Epidermal melanocyte (primary cell): ENCODE measurements around the gene TACC3.

Experiments used
- DNase-seq: peaks from one replicate; pipeline ENCODE4 v3.0.0; 2011; ENCODE audit warnings: low spot score; ENCODE audit not compliant: insufficient read length

TACC3 gene

GRCh38 chr4:1703867-1704266 lies 17.5 kb upstream of the TACC3 start:
- no peak for DNase-seq

- DNase-seq, result no peak
Observed at GRCh38 chr4:1705732-1706131, 15.6 kb upstream of the TACC3 start.

- DNase-seq, result no peak
Observed at GRCh38 chr4:1706358-1706757, 15.0 kb upstream of the TACC3 start.

GRCh38 chr4:1708581-1708980 lies 12.7 kb upstream of the TACC3 start:
- DNase-seq, result no peak

GRCh38 chr4:1711055-1711570 lies 10.2 kb upstream of the TACC3 start:
- no peak for DNase-seq

- DNase-seq, result peak; percentile 46
Observed at GRCh38 chr4:1711571-1712215, 9.6 kb upstream of the TACC3 start.

- DNase-seq, result peak; percentile 94
Observed at GRCh38 chr4:1712216-1713002, 8.9 kb upstream of the TACC3 start, which contains the start of gene SLBP. Gene SLBP, minus strand, starts transcription at chr4:1712319. Its CDS starts 131 bp downstream, at chr4:1712188.

- DNase-seq, result no peak
Observed at GRCh38 chr4:1713003-1713851, 8.1 kb upstream of the TACC3 start.

GRCh38 chr4:1714303-1715001 lies 6.9 kb upstream of the TACC3 start:
- DNase-seq, result no peak

- DNase-seq, result no peak
Observed at GRCh38 chr4:1715002-1715758, 6.1 kb upstream of the TACC3 start.

GRCh38 chr4:1716065-1716945 lies 5.0 kb upstream of the TACC3 start:
- no peak for DNase-seq

GRCh38 chr4:1717129-1718094 lies 3.9 kb upstream of the TACC3 start:
- no peak for DNase-seq

GRCh38 chr4:1718095-1718850 lies 3.0 kb upstream of the TACC3 start:
- peak; percentile 59 for DNase-seq

- peak; percentile 36 for DNase-seq
Observed at GRCh38 chr4:1720163-1720983, 948 bp upstream of the TACC3 start.

- DNase-seq, result no peak
Observed at GRCh38 chr4:1721666-1722550, 587 bp downstream of the TACC3 start.
